K562 (cell line): ENCODE measurements around the gene NAP1L4.

Experiments
- BHLHE40 ChIP-seq: IDR thresholded peaks from 2 replicates; pipeline ENCODE4 v1.6.1; 2011; ENCODE audit warnings: low read length, improper control_type of control experiment
- CREM ChIP-seq: IDR thresholded peaks from 2 replicates; pipeline ENCODE4 v1.6.1; 2014; ENCODE audit warnings: antibody characterized with exemption, low read depth
- CTCF ChIP-seq, 3 experiments: IDR thresholded peaks in 2 of 3; conservative IDR thresholded peaks in 1 of 3; 2 replicates each; pipeline ENCODE4 v1.5.1; 2011 to 2012; ENCODE audit warnings: low read length in 3 of 3, mild to moderate bottlenecking in 3 of 3, control low read depth in 2 of 3, improper control_type of control experiment in 1 of 3, inconsistent platforms in 1 of 3, low read depth in 1 of 3, mixed read lengths in 1 of 3, moderate library complexity in 1 of 3; ENCODE audit not compliant: insufficient read depth in 2 of 3
- U2AF2 ChIP-seq: fragments of 200-400 bp; formaldehyde crosslinking; optimal IDR thresholded peaks from 2 replicates; pipeline ENCODE3; 2017; ENCODE audit warnings: low read depth, mild to moderate bottlenecking, low read length
- ZBED1 ChIP-seq: IDR thresholded peaks from 2 replicates; pipeline ENCODE4 v1.6.1; 2014

- TF ChIP-seq CTCF (IDR thresholded peaks at IDR 0.05 in 2 of 3, conservative IDR thresholded peaks at IDR 0.05 in 1 of 3; ENCODE audit: insufficient read depth in 2 of 3, low read depth in 1 of 3, low read length in 3 of 3) (no peak), BHLHE40 (no peak), ZBED1 (no peak), CREM (no peak), U2AF2 (no peak)
Measured at GRCh38 chr11:3026803-3027202, 34.7 kb upstream of the NAP1L4 start.
